GM19238 (cell line): ENCODE measurements around the gene CTSD.

Experiments used
- DNase-seq: peaks from one replicate; pipeline ENCODE4 v3.0.0; 2011; ENCODE audit warnings: low spot score; ENCODE audit not compliant: insufficient read length

The CTSD gene

DNA sequence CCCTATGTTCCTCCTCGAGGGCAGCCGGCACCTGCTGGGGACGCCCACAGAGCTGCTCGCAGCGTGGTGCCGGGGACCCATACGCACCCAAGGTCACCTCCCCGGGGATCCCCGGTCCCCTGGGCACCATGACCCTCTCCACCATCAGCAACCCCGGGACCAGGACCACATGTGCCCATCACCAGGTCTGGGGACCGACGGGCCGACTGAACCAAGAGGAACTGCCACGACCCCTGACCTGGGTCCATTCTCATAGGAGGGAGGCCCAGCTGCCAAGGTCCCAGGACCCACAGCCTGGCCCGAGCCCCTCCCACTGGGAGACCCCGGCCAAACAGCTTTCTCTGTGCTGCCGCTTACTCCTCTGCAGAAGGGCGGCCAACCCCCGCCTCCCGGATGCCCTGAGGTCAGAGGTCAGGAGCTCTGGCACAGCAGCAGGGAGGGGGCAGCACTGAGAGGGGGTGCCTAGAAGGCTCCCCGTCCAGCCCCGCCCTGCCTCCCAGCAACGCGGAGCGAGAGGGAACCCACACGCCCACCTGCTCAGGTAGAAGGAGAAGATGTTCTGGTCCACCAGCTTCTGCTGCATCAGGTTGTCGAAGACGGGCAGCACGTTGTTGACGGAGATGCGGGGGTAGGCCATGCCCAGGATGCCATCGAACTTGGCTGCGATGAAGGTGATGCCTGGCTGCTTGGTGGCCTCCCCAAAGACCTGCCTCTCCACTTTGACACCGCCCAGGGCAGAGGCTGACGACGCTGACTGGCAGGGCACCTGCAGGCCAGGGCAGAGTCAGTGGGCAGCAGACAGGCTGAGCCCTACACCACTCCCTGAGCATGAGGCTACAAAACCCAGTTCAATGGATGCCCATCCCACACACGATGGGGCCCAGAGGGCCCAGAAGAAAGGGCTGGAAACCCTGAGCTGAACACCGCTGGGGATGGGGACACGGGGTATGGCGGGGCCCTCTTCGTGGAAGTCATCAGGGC, 6.6 kb downstream of the CTSD start:
- DNase-seq, result no peak

DNA sequence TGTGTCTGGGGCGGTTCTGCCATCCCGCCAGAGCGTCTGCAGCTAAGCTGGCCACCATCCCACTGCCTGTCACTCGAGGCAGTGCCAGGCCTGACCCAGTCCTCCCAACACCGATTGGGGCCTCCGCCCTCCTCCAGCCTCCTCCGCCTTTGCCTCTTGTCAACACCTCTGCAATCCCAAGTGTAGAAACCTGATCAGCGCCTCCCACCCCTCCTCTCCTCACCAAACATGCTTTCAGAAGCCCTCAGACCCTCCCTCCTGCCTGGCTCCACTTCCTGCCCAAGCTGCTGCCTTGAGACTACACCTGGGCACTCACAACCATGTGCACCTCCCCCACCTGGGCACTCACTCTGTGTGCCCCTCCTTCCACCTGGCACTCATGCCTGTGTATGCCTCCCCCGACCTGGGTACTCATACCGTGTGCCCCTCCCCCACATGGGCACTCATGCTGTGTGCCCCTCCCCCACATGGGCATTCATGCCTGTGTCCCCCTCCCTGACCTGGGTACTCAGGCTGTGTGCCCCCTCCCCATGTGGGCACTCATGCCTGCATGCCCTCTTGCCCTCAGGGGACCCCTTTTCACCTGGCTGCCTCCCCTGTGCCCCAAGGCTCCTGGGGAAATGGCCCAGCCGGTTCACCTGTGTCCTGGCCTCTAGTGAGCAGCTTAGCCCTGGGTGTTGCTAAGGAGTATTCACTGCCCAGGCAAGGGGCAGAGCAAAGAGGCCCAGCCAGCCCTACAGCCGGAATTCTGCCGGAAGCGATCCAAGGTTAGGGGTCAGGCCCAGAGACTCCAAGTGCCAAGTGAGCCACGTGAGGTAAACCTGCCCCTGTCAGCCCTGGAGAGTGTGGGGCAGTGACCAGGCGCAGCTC, 7.8 kb downstream of the CTSD start:
- DNase-seq, result no peak

DNA sequence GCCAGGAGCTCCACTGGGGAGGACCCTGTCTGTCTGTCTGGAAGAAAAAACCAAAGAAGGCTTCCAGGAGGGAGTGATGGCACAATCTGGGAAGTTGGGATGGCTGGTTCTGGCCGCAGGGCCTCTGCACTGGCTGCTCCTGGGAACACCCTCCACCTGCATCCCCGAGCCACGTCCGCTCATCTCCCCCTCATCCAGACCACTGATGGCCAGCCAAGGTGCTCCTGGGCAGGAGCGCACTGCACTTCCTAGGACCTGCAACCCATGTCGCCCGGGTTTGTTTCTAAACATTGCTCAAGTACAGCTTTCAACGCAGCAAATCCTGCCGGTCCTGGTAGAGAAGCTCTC, 8.4 kb downstream of the CTSD start:
- DNase-seq, result no peak

DNA sequence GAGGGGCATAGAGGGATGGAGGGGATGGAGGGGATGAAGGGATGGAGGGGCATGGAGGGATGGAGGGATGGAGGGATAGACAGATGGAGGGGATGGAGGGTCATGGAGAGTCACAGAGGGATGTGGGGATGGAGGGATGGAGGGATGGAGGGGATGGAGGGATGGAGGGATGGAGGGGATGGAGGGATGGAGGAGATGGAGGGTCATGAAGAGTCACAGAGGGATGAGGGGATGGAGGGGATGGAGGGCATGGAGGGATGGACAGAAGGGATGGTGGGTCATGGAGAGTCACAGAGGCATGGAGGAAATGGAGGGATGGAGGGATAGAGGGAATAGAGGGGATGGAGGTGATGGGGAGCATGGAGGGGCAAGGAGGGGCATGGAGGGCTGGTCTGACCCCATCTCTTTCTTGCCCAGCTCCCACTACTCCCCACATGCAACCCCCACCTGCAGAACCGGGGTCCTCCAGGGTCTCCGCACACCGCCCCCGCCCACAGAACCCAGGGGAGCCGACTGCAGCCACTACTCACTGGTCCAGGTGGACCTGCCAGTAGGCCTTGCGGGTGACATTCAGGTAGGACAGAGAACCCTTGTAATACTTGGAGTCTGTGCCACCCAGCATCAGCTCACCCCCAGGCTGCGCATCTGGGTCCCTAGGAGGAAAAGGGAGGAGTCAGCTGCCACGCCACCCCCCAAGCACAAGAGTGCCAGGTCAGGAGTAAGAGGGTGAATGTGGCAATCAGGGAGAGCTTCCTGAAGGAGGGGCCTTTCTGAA, 9.2 kb downstream of the CTSD start:
- DNase-seq, result no peak

DNA sequence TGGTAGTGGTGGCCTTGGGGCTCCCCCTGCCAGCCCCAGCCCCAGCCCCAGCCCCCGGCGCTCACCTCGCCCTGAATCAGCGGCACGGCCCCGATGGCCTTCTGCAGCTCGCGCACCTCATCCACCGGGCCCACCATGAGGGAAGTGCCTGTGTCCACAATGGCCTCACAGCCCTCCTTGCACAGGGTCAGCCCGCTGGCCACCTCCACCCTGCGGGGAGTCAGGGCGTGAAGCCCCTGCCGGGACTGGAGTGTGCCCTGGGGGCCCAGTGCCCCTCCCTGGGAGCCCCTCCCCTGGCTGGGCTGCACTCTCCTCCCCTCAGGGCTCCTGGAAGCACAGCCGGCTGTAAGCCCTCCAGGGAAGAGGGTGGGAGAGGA, 9.8 kb downstream of the CTSD start:
- no peak for DNase-seq

DNA sequence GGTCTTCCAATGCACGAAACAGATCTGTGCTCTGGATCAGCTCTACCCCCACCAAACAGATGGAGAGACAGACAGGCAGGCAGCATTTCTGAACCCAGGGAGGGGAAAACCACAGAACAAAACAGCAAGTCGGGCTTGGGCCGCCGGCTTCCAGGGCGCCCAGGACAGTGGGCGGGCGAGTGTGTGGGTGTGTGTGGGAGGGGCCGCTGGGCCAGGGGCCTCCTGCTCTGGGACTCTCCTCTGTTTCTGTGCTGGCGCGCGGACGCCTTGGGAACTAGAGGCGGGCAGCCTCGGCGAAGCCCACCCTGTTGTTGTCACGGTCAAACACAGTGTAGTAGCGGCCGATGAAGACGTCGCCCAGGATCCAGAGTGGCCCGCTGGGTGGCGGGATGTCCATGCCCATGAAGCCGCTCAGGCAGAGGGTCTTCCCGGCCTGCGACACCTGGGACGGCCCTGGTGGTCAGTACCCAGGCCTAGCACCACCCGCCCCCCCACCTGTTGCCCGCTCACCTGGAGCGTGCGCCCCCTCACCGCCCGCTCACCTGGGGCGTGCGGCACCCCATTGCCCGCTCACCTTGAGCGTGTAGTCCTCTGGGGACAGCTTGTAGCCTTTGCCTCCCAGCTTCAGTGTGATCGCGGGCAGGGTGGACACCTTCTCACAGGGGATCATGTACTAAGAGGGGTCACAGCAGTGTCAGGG, 10.3 kb downstream of the CTSD start:
- DNase-seq, result no peak

DNA sequence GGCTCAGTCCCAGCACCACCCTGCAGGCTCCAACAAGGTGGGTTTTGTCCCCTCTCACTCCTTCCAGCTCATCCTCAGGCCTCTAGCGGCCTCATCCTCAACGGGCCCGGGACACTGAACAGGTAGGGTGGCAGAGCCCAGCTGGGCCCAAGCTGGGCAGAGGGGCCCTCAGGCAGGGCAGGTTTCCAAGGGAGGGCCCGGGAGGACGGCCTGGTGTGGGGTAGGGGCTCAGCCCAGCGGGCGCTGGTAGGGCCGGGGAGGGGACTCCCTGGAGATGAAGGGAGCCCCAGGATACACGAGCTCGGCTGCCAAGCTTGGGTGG, 10.9 kb downstream of the CTSD start:
- DNase-seq, result no peak

DNA sequence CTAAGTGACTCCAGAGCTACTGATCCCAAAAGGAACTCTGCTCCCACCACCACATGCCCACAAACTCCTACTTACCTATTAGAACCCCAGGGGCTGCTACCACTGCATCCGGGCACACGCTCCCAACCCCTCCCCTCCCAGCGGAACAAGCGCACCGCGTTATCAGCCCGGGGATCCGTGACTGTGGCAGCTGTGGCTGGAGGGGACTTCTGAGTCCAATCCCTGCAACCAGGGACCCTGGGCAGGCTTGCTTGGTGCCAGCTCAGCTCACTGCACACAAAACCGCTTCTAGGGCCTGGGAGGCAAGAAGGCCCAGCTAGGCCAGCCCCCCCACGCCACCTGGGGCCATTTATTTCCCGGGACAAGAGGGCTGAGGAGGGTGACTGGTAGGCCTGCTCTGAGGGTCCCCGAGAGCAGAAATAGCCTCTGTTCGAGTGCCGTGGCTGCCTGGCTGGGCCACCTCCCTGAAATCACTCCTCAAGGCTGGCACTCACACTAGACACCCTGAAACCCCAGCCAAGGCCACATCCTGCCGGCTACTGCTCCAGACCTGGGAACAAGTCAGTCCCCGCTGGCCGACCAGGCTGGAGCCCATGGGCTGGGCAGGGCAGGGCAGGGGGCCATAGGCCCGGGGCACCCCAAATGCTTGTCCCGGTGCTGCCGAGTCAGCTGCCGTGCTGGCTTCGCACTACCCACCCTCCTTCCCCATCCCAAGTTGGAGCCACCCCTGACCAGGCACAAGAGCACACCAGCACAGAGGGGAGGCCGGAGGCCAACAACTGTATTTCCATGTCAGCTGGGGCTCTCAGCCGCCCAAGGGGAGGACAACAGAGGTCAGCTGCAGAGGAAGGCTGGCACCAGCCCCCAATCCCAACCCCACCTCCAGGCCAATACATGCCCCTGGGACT, 11.5 kb downstream of the CTSD start:
- no peak for DNase-seq

DNA sequence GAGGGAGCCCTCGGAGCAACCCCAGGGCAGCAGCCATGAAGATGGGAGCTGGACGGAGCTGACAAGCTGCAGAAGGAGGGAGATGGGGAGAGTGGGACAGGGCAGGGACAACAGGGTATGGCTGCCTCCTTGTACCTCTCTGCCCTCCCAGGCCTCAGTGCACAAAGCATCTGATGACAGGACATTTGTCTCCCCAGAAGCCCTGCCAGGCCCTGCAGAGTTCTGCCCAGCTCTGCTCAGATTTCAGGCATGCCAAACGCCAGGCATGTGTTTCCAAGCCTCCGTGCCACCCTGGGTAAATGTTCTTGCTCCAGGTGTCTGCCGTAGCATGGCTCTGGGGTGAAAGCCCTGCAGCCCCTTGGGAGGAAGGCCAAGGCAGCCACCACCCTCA, 12.2 kb downstream of the CTSD start:
- no peak for DNase-seq

DNA sequence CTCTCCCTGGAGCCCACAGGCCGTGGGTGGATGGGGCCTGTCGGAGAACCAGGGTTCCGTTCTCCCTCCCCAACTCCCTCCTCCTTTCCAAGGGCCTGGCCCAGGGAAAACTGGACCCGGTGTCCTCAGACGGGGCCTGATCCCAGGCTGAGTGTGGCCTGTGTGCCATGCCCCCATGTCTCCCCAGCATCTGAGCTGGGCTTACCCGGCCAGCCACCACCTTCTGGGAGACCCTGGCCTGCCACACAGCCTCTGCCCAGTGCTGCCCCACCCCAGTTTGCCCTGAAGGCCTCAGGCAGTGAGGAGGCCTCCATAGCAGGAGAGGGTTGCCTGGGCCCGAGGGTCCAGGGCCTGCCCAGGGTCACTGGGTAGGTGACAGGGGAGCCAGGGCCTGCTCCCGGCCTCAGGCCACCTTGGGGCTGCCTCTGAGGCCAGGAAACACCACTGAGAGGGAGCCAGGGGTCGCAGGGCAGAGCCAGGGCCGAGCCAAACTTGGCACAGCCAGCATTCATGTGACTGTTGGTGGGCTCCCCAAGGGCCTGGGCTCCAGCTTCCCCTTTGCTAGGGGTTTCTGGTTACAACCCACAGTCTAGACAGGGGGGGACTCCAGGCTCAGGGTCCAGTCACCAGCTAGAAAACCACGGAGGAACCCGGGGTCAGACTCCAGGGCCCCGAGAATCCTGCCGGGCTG, 12.7 kb downstream of the CTSD start:
- DNase-seq, result no peak

DNA sequence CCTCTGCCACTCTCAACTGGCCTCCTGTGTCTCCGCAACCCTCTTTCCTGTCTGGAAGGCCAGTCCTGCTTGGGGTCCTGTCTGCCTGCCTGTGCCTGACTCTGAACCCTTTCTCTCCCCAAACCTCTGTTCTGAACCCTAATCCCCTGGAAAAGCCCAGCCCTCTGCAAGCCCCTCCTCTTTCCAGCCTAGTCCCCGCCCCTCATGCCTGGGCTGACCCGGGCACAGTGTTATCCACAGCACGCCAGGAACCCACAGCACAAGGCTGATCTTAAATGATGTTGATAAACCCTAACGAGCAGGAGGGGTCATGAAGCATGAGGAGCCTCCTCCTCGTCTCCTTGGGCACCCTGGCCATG, 13.3 kb downstream of the CTSD start, which contains the start of gene IFITM10:
Gene IFITM10, minus strand, starts transcription at position 115 of the 359 bp plus-strand sequence. CDS start 153 bp downstream, outside the sequence.
- no peak for DNase-seq

DNA sequence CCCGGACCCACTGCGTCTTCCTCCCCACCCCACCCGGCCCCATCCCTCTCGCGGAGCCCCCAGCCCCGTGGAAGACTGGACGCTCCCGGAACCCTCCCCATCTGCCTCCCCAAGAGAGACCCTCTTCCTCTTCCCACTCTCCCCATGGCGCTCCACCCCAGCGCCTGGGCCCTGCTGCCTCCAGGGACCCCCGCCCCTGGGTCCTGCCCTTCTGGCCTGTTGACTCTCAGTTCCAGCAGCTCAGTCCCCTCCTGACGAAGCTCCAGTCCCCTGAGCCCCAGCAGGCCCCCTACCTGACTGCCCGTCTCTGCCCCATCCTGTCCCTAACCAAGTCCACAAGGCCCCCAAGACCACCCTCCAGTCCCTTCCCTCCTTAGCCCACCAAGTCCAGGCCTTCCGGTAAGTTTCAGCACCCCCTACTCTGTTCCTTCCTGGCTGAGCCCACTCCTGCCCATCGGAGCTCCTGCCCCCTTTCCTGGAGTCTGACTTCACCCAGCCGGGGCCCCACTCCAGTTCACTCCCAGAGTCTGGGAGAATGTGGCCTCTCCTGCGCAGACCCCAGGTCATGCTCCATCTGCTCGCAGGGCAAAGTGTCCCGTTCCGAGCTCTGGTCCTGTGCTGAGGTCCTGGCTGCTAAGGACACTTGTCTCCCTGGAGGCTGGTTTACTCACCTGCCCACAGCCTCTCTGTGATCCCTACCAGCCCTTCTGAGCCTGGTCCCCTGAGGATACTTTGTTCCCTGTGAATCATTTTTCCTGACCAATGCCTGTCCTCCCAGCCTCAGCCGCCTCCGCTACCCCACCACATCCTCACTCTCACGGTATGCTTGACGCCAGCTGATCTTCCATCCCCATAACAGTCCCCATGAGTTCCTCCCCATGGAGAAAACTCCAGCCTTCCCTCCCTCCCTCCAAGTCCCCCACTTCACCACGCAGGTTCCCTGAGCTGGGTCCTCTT, 14.1 kb downstream of the CTSD start:
- DNase-seq, result no peak

DNA sequence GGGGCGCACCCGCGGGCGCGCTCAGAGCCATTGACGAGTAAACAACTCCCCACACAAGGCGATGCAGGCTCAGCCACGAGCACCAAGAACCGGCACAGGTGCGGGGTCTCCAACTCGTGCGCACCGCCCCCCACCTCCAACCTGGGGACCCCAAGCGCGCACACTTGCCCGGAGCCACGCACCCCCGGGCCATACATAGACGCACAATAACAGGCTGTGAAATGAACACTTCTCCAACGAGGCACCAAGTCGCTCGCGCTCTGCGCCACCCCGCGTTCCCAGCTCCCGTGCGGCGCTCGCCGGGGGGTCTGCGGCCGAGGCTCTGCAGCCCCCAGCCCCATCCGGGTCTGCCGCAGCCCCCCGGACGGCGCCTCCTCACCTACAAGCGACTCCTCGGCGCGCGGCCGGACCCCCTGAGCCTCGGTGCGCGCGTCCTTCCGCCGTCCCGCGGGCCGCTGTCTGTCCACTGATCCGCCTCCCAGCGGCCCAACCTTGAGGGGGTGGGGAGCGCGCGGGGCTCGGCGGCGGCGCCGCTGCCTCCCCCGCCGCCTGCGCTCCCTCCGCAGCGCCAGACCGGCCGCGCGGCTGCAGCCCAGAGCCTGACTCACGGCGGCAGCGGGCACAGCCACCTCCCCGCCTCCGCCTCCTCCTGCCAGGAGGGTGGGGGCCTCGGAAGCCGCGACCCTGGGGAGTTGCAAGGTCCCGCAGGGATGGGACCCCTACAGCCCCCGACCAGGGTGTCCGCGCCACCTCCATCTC, 14.9 kb downstream of the CTSD start:
- no peak for DNase-seq

DNA sequence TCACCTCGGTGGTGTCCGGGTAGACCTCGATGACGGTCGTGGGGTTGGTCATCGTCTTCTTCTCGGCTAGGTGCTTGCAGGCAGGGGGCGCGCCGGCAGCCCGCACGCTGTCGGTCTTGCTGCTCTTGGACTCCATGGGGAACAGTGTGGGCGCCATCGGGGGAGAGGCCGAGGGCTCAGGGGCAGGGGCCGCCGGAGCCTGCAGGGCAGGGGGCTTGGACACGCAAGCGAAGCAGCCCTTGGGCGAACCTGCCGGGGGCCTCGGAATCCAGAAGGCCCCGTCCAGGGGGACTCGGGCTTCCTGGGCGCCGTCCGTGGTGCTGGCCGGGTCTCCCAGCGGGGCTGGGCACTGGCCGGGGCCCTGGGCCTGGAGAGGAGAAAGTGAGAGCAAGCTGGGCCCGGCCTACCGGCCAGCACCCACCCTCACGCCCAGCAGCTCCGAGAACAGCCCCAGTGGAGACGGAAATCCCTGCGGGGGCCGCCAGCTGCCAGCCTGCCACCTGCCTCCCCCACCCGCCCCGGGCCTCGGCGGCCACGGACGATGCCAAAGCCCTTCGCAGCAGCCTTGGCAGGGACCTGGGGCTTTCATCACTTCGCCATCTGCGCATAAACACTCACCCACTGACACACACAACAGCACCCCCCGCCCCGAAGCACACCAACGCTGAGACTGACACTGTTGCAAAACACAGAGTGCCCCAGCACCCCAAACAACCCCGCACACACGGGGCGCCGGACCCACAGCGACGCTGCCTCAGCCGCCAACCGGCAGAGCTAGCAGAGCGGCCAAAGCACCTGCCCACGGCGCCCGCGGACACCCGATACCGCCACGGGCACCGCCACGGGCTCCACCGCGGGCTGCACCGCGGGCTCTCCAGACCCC, 15.7 kb downstream of the CTSD start:
- DNase-seq, result no peak

DNA sequence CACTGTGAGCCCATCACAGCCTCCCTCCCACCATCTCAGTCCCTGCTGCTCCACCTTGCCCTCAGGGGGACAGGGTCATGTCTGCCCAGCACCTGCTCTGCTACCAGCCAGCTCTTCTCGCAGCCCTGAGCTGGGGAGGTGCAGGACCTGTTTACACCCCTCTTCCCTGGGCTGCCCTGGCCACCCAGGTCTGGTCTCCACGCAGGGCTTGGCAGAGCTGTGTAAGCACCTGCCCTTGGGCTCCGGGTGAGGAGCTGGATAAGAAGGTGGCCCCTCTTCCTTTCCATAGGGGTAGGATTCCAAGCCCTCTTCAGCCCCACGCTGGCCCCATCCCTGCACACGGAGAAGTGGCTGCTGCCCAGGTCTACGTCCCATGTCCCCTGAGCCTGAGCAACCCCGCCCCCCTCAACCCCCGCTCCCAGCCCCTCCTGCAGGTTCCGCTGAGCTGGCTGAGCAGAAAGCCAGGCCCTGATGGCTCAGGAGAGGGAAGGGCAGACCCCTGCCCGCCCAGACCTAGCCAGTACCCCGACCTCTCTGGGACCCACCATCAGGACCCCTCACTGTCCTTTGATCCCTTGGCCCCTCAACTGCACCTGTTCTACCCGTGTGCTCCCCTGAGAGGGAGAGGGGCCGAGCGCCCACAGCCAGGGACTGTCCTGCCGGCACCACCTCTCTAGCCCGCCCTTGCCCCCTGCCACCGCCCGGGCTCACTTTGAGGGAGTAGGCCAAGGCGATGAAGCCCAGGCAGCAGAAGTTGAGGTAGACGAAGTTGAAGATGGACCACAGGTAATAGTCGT, 16.6 kb downstream of the CTSD start:
- no peak for DNase-seq

DNA sequence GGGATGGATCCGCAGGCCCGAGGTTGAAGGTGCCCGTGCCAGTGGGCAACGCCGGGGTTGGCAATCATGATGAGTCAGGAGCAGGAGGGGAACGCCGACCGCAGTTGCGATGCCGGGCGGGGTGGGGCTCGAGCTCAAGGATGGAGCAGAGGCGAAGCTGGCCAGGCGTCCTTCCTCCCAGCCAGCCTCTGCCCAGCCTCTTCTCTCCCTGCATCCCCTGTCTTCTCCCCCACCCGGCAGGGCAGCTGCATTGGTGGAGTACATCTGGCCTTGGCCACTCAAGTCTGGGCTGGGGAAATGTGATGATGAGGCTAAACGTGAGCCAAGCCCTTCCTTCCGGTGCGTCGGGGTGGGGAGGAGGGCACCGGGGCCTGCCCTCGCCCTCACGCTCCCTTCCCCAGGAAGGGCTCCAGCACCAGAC, 17.2 kb downstream of the CTSD start:
- no peak for DNase-seq
